ENCODE results near the gene POF1B. TPM values are rescaled to one million over a fixed set of nuclear protein-coding genes. Genes with fewer than 3 reads are reported as not detected.

POF1B gene, protein sequence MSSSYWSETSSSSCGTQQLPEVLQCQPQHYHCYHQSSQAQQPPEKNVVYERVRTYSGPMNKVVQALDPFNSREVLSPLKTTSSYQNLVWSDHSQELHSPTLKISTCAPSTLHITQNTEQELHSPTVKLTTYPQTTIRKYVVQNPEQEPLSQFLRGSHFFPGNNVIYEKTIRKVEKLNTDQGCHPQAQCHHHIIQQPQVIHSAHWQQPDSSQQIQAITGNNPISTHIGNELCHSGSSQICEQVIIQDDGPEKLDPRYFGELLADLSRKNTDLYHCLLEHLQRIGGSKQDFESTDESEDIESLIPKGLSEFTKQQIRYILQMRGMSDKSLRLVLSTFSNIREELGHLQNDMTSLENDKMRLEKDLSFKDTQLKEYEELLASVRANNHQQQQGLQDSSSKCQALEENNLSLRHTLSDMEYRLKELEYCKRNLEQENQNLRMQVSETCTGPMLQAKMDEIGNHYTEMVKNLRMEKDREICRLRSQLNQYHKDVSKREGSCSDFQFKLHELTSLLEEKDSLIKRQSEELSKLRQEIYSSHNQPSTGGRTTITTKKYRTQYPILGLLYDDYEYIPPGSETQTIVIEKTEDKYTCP
- not detected for total RNA-seq

DNA sequence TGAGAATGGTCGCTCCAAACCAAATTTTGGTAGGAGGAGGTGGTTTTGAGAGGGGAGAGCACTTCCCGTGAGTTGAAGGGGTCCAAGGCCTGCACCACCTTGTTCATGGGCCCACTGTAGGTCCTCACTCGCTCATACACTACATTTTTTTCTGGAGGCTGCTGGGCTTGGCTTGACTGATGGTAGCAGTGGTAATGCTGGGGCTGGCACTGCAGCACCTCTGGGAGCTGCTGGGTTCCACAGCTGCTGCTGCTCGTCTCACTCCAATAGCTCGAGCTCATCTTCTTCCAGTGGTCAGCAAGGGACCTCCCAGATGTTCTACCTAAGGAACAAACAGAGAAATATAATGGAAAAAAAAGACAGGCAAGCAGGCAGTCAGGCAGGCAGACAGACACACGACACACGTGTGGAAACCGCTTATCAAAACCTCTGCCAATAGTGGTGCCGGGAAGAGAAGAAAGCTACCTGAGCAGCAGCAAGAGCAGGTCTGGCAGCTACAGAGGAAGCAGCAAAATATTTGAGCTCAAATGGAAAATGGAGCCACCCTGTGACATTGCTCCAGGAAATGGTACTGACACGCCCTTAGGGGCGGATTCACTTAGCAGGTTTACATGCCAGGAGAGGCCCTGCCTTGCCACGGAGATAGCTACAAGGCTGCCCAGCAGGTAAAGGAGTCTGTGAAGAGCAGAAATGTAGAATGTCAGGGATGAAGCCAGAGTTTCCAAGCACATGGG, at the start of gene POF1B:
TSS of gene POF1B (minus strand) at position 492 of the 734 bp plus-strand sequence. CDS start at position 281, 211 bp downstream.
- H3K9me3 Mint-ChIP-seq = no peaks in the 10 kb centered on the region
- H3K27me3 Mint-ChIP-seq = no peaks in the 10 kb centered on the region
- no peak within 1 kb of the TSS for H3K27ac Mint-ChIP-seq
- no peak within 1 kb of the TSS for H3K4me3 Mint-ChIP-seq
- ATAC-seq = no peak
- H3K36me3 Mint-ChIP-seq = no peaks in the 10 kb centered on the region
- no peak for DNase-seq (ENCODE audit: low spot score)
- H3K4me1 Mint-ChIP-seq (ENCODE audit: low read depth in 2 of 2) = no peaks in the 10 kb centered on the region

GRCh38 chrX:85429066-85429465, 49.6 kb upstream of the POF1B start:
- Mint-ChIP-seq H3K36me3 (peaks cover 4% of the 10 kb centered on the region), H3K27ac (no peak overlapping the region), H3K4me3 (no peak overlapping the region)

DNA sequence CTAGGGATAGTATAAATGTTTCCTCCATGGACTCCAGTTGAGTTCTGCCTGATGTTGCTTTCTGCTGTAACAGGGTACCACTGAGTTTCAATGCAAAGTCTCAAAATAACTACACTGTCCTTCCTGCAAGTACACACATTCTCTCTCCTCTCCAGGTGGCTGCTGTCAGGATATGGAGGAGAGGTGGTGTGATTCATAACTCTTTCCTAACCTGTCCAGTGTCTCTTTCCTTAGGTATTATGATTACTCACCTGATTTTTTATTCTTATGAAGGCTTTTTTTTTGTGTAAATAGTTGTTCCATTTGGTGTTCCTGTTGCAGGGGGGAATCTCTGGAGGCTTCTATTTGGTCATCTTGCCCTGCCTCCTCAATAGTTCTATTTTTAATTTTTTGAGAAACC, 39.8 kb upstream of the POF1B start:
- no peaks in the 10 kb centered on the region for H3K27me3 Mint-ChIP-seq
- ATAC-seq (no peak), DNase-seq (ENCODE audit: low spot score) (no peak)
- no peak overlapping the region for H3K27ac Mint-ChIP-seq
- no peaks in the 10 kb centered on the region for H3K4me1 Mint-ChIP-seq (ENCODE audit: low read depth in 2 of 2)
- H3K36me3 Mint-ChIP-seq = no peaks in the 10 kb centered on the region
- H3K9me3 Mint-ChIP-seq = peaks cover 4% of the 10 kb centered on the region
- H3K4me3 Mint-ChIP-seq = no peak overlapping the region

More at GRCh38 chrX:85429066-85429465, 49.6 kb upstream of the POF1B start:
- H3K9me3 Mint-ChIP-seq = peaks cover 9% of the 10 kb centered on the region
- H3K27me3 Mint-ChIP-seq = peaks cover 0 to 4% of the 10 kb centered on the region in 2 donors
- H3K4me1 Mint-ChIP-seq (ENCODE audit: low read depth in 2 of 2) = no peaks in the 10 kb centered on the region
- ATAC-seq (no peak), DNase-seq (ENCODE audit: low spot score) (no peak)

DNA sequence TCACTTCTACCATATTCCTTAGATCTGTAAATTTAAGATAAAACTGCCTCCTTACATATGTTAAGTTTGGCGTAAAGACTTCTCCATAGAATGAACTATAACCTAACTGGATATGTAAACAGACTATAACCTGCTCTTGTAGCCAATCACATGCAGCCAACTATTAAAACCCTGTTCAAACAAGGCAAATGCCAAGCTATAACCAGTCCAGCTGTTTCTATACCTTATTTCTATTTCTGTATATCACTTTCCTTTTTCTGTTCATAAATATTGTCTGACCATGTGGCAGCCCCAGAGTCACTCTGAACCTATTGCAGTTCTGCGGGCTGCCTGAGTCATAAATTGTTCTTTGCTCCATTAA, 12.4 kb upstream of the POF1B start:
- H3K4me3 Mint-ChIP-seq = no peak overlapping the region
- H3K9me3 Mint-ChIP-seq = peaks cover 3% of the 10 kb centered on the region
- no peaks in the 10 kb centered on the region for H3K4me1 Mint-ChIP-seq (ENCODE audit: low read depth in 2 of 2)
- H3K27ac Mint-ChIP-seq = no peak overlapping the region
- DNase-seq (ENCODE audit: low spot score) (no peak), ATAC-seq (no peak)
- H3K27me3 Mint-ChIP-seq = no peaks in the 10 kb centered on the region
- no peaks in the 10 kb centered on the region for H3K36me3 Mint-ChIP-seq

DNA sequence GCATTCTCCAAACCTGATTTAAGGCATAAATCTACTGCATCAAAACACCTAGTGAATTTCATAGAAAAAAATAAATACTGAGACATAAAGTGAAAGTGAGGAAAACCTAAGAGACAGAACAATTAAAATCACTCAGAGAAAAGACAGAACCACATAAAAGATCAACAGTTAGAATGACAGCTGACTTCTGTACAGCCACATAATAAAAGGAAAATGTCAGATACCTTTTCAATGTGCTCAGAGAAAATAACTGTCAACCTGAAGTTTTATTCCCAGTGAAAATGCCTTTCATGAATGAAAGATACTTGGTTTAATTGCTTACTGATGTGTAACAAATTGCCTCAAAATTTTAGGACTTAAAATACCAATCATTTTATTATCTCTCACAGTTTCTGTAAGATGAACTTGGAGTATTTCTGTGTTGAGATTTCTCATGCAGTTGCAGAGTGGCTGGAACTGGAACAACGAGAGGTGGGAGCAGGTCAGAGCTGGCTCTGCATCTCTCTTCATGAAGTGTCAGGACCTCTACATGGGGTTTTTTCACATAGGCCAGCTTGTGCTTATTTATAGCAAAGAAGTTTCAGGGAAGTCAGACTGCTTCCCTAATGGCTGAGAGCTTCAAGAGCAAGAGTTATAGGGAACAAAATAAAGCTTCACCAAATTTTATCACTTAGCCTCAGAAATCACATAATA, 11.9 kb upstream of the POF1B start:
- Mint-ChIP-seq H3K27ac (no peak overlapping the region), H3K36me3 (no peaks in the 10 kb centered on the region), H3K4me3 (no peak overlapping the region), H3K4me1 (ENCODE audit: low read depth in 2 of 2) (no peaks in the 10 kb centered on the region), H3K27me3 (no peaks in the 10 kb centered on the region), H3K9me3 (peaks cover 3% of the 10 kb centered on the region)
- ATAC-seq (no peak), DNase-seq (ENCODE audit: low spot score) (no peak)

DNA sequence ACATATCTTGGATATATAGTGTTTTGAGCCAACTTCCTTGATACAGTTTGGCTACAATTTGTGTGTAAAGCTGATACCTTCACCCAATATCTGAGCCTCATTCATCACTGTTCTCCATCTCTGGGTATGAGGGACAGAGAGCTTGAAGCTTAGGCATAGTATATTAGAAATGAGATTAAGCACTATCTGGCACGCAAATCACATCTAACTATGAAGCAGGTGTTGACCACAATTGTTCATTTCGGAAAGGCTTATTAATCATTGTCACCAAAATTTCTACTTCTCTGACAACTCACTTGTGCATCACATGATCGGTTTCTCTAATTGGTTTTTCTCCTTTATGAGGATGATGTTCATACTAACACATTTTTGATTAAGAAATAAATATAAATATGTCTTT, 2.1 kb upstream of the POF1B start:
- no peaks in the 10 kb centered on the region for H3K4me1 Mint-ChIP-seq (ENCODE audit: low read depth in 2 of 2)
- H3K27ac Mint-ChIP-seq = no peak overlapping the region
- H3K9me3 Mint-ChIP-seq = peaks cover 3% of the 10 kb centered on the region
- no peak overlapping the region for H3K4me3 Mint-ChIP-seq
- DNase-seq (ENCODE audit: low spot score) (no peak), ATAC-seq (no peak)
- no peaks in the 10 kb centered on the region for H3K36me3 Mint-ChIP-seq
- H3K27me3 Mint-ChIP-seq = peaks cover 0 to 2% of the 10 kb centered on the region in 2 donors

DNA sequence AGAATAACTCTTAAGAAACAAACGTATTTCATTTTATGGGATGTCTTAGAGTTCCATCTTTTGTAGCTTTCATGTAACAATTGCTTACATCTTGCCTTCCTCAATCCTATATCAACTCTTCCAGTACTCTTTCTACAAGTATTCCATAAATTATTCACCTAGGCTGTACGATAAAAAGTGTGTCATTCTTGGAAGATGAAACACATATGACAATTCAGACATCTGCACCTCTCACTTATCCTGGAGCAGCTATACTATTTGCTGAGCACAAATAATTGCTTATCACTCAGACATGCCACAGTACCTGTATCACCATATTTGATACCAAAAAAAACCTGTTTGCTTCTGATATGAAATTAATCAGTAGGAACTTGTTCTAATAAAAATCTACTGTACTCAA, 1.0 kb downstream of the POF1B start:
- H3K9me3 Mint-ChIP-seq = no peaks in the 10 kb centered on the region
- H3K4me3 Mint-ChIP-seq = no peak overlapping the region
- ATAC-seq (no peak), DNase-seq (ENCODE audit: low spot score) (no peak)
- H3K4me1 Mint-ChIP-seq (ENCODE audit: low read depth in 2 of 2) = no peaks in the 10 kb centered on the region
- H3K27ac Mint-ChIP-seq = no peak overlapping the region
- no peaks in the 10 kb centered on the region for H3K36me3 Mint-ChIP-seq
- H3K27me3 Mint-ChIP-seq = no peaks in the 10 kb centered on the region

DNA sequence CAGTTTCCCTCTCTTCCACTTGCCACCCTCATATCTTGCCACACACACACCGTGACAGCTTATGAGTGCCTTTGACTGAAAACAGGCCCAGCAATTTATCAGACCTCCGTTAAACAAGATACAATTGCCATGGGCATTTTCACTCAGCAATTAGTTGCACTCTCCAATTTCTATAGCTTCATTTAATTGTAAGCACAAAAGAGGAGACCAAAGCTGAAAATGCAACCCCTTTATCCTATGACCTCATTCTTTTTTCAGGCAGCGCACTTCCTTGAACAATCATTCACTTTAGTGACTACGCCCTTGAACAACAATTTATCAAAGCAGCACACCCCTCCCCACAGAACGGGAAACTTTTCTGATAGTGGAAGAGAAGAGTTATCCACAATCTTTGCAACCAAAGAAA, 4.1 kb downstream of the POF1B start:
- no peaks in the 10 kb centered on the region for H3K4me1 Mint-ChIP-seq (ENCODE audit: low read depth in 2 of 2)
- no peak for ATAC-seq
- no peaks in the 10 kb centered on the region for H3K27me3 Mint-ChIP-seq
- no peak for DNase-seq (ENCODE audit: low spot score)
- no peaks in the 10 kb centered on the region for H3K9me3 Mint-ChIP-seq
- no peak overlapping the region for H3K4me3 Mint-ChIP-seq
- H3K27ac Mint-ChIP-seq = no peak overlapping the region
- H3K36me3 Mint-ChIP-seq = no peaks in the 10 kb centered on the region

GRCh38 chrX:85365370-85365995, 14.0 kb downstream of the POF1B start:
- no peak overlapping the region for H3K27ac Mint-ChIP-seq
- peaks cover 0 to 6% of the 10 kb centered on the region in 2 donors for H3K27me3 Mint-ChIP-seq
- no peaks in the 10 kb centered on the region for H3K4me1 Mint-ChIP-seq (ENCODE audit: low read depth in 2 of 2)
- no peak overlapping the region for H3K4me3 Mint-ChIP-seq
- peaks cover 11% of the 10 kb centered on the region for H3K9me3 Mint-ChIP-seq
- H3K36me3 Mint-ChIP-seq = no peaks in the 10 kb centered on the region
- DNase-seq (ENCODE audit: low spot score) = no peak
- no peak for ATAC-seq

DNA sequence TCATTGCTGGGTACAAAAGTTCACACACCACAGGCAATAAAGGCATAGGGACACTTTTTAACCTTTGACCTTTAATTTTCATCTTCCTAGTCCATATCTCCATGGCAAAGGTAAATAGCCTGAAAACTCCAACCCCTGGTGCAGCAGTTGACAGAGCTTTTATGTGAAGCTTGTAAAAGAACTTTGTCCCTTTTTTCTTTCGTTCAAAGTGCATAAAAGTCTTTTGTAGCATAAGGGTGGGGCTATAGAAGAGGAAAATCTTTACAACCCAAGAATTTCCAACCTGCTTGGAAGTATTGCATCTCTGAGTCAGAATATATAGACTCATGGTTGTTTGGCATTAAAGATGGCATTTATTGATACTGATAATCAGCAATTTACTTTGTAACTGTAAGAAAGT, 20.4 kb downstream of the POF1B start:
- H3K9me3 Mint-ChIP-seq = peaks cover 18% of the 10 kb centered on the region
- peaks cover 0 to 3% of the 10 kb centered on the region in 2 donors for H3K27me3 Mint-ChIP-seq
- ATAC-seq (no peak), DNase-seq (ENCODE audit: low spot score) (no peak)
- no peak overlapping the region for H3K4me3 Mint-ChIP-seq
- no peaks in the 10 kb centered on the region for H3K36me3 Mint-ChIP-seq
- H3K27ac Mint-ChIP-seq = no peak overlapping the region
- H3K4me1 Mint-ChIP-seq (ENCODE audit: low read depth in 2 of 2) = no peaks in the 10 kb centered on the region

GRCh38 chrX:85345523-85345922, 33.9 kb downstream of the POF1B start:
- H3K9me3 Mint-ChIP-seq = peaks cover 3% of the 10 kb centered on the region
- no peaks in the 10 kb centered on the region for H3K27me3 Mint-ChIP-seq
- H3K27ac Mint-ChIP-seq = no peak overlapping the region
- H3K4me3 Mint-ChIP-seq = no peak overlapping the region
- ATAC-seq = no peak
- H3K36me3 Mint-ChIP-seq = no peaks in the 10 kb centered on the region
- no peaks in the 10 kb centered on the region for H3K4me1 Mint-ChIP-seq (ENCODE audit: low read depth in 2 of 2)
- no peak for DNase-seq (ENCODE audit: low spot score)

DNA sequence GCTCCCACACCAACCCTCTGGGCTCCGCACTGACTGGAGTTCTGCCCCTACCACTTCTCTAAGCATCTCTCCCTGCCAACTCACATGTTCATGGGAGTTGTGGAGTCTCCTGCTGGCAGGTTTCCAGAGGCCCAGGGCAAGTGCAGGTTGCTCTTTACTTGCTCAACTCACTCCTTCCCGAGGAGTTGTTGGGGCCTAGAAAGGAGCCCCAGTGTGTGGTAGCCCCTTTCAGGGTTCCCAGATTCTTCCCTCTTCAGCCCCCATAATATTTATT, 52.5 kb downstream of the POF1B start:
- Mint-ChIP-seq H3K27me3 (peaks cover 0 to 3% of the 10 kb centered on the region in 2 donors), H3K36me3 (no peaks in the 10 kb centered on the region), H3K27ac (no peak overlapping the region), H3K4me1 (ENCODE audit: low read depth in 2 of 2) (no peaks in the 10 kb centered on the region), H3K9me3 (peaks cover 15% of the 10 kb centered on the region), H3K4me3 (no peak overlapping the region)
- ATAC-seq (no peak), DNase-seq (ENCODE audit: low spot score) (no peak)

DNA sequence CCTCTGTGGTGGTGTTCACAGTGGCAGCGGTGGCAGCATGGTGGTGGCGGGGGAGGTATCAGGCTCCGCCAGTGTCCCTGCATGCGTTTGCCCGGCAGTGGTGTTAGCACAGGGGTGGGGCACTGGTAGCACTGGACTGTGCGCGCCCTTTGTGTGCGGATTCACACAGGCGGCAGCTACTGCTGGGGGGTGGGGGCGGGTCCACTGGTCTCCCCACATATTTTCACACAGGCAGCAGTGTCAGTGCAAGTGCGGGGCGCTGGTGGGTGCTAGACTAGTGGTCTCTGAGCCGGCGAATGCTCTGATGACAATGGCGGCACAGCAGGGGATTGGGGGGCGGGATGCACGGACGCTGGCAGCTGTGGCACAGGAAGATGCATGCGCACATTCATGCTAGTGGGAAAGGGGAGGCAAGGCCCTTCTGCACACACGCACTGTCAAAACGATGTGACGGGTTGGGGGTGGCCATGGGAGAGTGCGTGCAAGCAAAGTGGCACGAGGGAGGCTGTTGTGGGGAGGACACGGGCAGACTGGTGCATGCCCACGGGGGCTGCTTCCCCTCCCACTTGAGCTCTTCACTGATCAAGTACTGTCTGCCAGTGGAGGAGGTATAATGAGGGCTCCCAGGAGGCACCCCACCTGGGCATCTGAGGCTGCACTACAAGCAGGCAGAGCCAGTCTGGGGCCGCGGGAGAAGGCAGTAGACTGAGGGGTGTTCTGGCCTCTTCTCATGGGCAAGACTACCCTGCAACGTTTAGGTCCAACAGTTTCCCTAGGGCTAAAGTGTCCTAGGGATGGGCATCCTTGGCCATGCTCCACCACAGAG, 53.0 kb downstream of the POF1B start:
- no peak overlapping the region for H3K27ac Mint-ChIP-seq
- peaks cover 0 to 3% of the 10 kb centered on the region in 2 donors for H3K27me3 Mint-ChIP-seq
- H3K4me3 Mint-ChIP-seq = no peak overlapping the region
- no peaks in the 10 kb centered on the region for H3K36me3 Mint-ChIP-seq
- no peak for ATAC-seq
- H3K4me1 Mint-ChIP-seq (ENCODE audit: low read depth in 2 of 2) = no peaks in the 10 kb centered on the region
- DNase-seq (ENCODE audit: low spot score) = no peak
- H3K9me3 Mint-ChIP-seq = peaks cover 15% of the 10 kb centered on the region
